CD4-positive, alpha-beta T cell treated with Interleukin-4 for 4 hours (primary cell): ENCODE data around the gene FKBP4.
A peak's percentile ranks its signal among the peaks of the same experiment; 100 is the strongest.
"Not testable (repeated sequence)": the region's sequence is repeated elsewhere in the genome, so short reads cannot be mapped to it uniquely, and the experiment has no call there.

Source experiments
- DNase-seq: peaks from one replicate; pipeline ENCODE4 v3.0.0-alpha.2; 2020

The FKBP4 gene

DNA sequence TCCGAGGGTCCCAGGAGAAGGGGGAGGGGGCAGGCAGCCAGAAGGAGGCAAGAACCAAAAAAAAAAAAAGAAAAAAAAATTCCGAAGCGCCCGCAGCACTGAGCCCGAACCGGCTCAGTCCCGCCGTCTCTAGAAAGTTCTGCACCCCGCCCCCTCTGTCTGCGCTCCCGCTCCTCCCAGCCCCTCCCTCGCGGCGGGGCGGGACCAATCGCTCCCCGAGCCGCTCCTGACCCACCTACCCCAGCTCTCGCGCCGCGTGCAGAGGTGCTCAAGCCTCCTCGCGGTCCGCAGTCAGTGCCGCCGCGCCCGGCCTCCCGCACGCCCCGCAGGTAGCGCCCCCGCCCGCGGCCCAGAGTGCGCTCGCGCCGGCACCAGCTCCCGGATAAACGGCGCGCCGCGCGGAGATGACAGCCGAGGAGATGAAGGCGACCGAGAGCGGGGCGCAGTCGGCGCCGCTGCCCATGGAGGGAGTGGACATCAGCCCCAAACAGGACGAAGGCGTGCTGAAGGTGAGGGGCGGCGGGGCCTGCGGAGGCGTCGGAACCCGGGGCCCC is at the start of gene FKBP4:
TSS of gene FKBP4 (plus strand) at position 235 of the 554 bp plus-strand sequence. CDS start at position 405, 170 bp downstream.
- DNase-seq, result peak; percentile 84

GRCh38 chr12:2745655-2746054 is 49.1 kb upstream of the FKBP4 start:
- no peak for DNase-seq

DNA sequence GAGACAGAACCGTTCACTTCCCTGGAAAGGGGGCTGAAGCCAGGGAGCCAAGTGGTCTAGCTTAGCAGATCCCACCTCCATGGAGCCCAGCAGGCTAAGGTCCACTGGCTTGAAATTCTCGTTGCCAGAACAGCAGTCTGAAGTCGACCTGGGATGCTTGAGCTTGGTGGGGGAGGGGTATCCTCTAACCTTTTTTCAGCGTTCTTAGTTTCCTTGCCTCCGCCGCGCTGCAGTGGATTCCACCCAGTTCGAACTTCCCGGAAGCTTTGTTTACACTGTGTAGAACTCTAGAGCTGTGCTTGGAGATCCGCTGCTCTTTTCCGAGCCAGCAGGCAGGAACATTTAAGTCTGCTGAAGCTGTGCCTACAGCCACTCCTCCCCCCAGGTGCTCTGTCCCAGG is 45.2 kb upstream of the FKBP4 start:
- no peak for DNase-seq

GRCh38 chr12:2750185-2750584 is 44.6 kb upstream of the FKBP4 start:
- DNase-seq, result no peak

- no peak for DNase-seq
Observed at GRCh38 chr12:2751230-2751629, 43.5 kb upstream of the FKBP4 start.

DNA sequence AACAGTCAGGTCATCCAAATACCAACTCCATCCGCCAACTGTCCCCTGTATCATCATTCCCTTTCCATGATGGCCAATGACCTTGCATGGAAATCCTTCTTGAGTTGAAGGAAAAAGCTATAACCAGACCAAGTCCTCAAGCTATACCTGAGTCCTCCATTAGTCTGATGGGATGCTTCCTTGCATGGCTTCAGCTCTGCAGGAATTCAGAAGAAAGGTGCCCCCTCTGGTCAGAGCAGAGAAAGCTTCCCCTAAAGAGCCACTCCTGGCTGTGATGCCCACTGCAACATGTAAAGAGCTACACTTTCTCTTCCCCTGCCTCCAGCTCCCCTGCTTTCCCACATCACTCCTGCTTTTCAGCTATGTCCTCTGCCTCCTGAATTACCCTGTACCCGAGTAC is 43.1 kb upstream of the FKBP4 start:
- no peak for DNase-seq

GRCh38 chr12:2752676-2753371 is 41.9 kb upstream of the FKBP4 start:
- peak; percentile 47 for DNase-seq

DNA sequence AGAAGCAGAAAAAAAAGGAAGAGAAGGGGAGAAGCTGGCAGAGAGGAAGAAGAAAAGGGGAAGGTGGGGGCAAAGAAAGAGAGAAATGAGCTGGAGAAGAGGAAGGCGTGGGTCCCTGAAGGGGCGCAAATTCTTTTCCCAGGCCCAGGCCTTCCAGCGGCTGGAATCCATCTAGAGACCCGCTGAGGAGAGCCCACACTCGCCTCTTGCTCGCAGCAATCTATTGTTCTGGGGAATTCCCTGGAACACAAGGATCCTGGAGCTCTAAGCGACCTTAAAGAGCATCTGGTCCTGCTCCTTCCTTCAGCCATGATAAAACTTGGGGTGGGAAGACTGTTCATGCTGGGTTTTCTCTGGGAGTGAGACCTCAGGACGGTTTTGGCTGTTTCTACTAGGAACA is 41.2 kb upstream of the FKBP4 start:
- DNase-seq, result no peak

- DNase-seq, result no peak
Observed at GRCh38 chr12:2754208-2754607, 40.6 kb upstream of the FKBP4 start.

- DNase-seq, result no peak
Observed at GRCh38 chr12:2756756-2757155, 38.0 kb upstream of the FKBP4 start.

DNA sequence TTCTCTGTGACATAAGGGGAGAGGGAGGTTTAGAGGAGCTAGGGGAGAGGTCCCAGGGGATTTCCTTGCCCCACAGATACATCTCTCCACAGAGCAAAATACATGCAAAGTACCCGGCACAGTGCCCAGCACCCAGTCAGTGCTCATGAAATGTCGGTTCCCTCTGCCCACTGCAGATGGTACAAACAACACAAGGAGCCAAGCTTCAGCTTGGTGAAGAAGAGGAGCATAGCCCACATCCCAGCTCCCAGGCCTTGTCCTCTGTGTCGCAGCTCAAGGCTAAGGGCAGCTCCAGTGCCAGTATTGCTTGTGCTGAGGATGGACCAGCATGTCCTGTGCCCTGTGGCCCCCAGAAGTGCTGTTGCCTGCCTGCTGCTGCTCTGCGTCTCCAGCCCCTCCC is 35.0 kb upstream of the FKBP4 start:
- no peak for DNase-seq

DNA sequence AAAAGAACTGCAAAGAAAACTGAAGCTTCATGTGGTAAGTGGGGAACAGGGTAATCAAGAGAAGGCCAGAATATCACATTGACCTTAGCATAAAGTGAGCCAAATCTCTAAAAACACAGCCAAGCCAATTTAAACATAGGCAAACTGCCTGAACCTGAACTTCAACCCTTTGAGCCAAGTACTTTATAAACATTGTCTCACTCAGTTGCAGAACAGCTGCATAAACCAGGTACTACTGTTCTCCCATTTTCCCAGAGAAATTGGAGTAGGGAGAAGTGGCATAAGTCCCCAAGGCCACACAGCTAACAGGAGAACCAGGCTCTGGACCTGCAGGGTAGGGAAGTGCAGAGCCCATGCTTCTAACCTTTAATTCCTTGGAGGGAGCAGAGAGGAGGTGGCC is 30.4 kb upstream of the FKBP4 start:
- DNase-seq, result no peak

DNA sequence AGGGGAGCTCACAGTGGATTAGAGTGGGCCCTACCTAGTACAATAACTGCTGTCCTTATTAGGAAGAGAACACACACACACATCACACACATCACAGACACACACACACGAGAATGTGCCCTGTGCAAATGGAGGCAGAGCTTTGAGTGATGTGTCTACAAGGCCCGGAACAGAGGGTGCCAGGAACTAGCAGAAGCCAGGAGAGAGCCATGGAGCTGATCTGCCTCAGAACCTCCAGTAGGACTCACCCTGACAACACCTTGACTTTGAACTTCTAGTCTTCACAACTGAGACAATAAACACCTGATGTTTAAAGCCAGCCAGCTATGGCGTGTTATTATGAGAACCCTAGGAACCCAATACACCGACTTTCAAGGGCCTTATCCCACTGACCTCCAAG is 29.7 kb upstream of the FKBP4 start:
- no peak for DNase-seq

DNA sequence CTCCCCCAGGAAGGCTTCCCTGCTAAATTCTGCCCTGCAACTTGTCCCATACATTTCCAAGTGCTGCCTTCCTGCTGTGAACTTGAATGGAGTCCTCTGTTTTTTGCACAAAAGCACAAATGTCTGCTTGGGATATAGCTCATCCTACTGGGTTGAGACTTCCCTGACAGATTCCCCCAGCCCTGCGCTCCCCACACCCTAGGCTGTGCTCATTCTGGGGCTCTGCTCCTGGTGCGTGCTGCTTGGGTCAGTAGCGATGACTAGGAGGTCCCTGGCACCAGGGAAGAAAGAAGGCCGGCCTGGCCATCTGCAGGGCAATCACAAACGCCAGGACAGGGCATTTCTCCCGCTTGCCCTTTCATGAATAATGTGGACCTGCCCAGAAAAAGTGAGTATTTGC is 29.2 kb upstream of the FKBP4 start:
- DNase-seq, result no peak

DNA sequence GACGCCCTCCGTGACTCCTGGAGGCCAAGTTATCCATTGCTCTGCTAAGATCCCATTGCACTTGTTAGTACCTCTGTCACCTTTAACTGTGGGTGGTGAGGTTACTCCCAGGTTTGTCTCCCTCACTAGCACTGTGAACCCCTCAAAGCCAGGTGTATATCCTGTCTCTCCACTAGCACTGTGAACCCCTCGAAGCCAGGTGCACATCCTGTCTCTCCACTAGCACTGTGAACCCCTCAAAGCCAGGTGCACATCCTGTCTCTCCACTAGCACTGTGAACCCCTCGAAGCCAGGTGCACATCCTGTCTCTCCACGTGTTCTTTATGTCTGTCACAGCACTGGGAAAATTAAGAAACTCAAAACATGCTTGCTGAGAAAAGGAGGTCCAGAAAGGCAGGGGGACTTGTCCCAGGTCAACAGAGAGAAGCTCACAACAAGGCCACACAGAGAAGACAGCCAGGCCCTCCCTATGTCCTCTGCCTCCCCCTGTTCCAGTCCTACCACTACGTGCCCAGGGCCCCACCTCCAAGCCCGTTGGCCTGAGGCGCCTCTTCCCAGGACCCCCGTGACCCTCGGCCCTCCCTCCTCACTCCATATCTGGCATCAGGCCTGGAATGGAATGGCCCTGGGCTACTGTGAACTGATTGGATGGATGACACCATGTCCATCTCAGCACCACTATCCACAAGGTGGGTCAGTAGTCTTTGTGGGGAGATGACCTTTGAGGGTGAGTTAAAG is 26.4 kb upstream of the FKBP4 start:
- DNase-seq, result no peak

GRCh38 chr12:2769866-2770533 is 24.8 kb upstream of the FKBP4 start:
- DNase-seq, result no peak

- DNase-seq, result not testable (repeated sequence)
Observed at GRCh38 chr12:2770544-2770943, 24.2 kb upstream of the FKBP4 start.

- DNase-seq, result no peak
Observed at GRCh38 chr12:2772370-2772769, 22.4 kb upstream of the FKBP4 start.

- no peak for DNase-seq
Observed at GRCh38 chr12:2773199-2773875, 21.4 kb upstream of the FKBP4 start.

- no peak for DNase-seq
Observed at GRCh38 chr12:2775431-2775830, 19.3 kb upstream of the FKBP4 start.

DNA sequence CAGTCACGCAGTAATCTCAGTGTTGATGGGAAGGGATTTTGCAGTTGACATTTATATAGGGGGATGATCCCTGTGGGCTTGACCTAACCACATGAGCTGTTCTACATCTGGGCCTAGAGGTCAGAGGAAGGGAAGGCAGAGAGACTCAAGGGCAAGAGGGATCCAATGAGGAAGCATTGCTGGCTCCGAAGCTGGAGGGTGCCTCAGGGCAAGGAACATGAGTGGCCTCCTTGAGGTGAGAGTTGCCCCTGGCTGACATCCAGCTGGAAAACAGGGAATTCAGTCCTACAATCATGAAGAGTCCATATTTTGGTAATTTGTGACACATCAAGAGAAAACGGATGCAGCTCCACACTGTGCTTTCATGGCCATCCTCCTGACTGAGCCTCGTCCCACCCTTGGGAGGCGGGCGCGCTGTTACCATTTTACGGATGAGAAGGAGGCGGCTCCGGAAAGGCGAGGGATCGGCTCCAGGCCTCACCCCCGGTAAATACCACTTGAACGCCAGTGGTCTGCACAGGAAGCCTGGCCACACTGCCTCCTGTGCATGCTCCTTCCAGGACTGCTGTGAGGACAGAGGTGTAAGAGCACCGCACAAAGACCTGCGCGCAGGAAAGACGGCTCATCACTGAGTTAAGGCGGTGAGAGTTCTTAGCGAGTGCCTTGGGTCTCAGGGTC is 18.5 kb upstream of the FKBP4 start:
- no peak for DNase-seq

GRCh38 chr12:2779281-2779680 is 15.5 kb upstream of the FKBP4 start:
- DNase-seq, result no peak
